RPMI8226 (cell line): Measurements from ENCODE around the gene TAS2R9.
A peak's percentile ranks its signal among the peaks of the same experiment; 100 is the strongest.
"Not testable (repeated sequence)": the region's sequence is repeated elsewhere in the genome, so short reads cannot be mapped to it uniquely, and the experiment has no call there.

Experiments
- DNase-seq: peaks from one replicate; pipeline ENCODE4 v3.0.0-alpha.2; 2015

Gene TAS2R9

GRCh38 chr12:10810068-10810467 is at the start of gene TAS2R9:
TAS2R9 (minus strand) TSS chr12:10810168; CDS start chr12:10810075, 93 bp downstream.
- no peak for DNase-seq

GRCh38 chr12:10855807-10856206 is 45.8 kb upstream of the TAS2R9 start:
- DNase-seq = no peak

- no peak for DNase-seq
Measured at GRCh38 chr12:10853776-10854175, 43.8 kb upstream of the TAS2R9 start.

GRCh38 chr12:10851243-10851858 is 41.4 kb upstream of the TAS2R9 start:
- DNase-seq = no peak

- DNase-seq = no peak
Measured at GRCh38 chr12:10849425-10849878, 39.5 kb upstream of the TAS2R9 start, which contains the start of gene PRR4. PRR4 (minus strand) TSS chr12:10849475; CDS start chr12:10849437, 38 bp downstream.

- no peak for DNase-seq
Measured at GRCh38 chr12:10847744-10848143, 37.8 kb upstream of the TAS2R9 start.

- no peak for DNase-seq
Measured at GRCh38 chr12:10842862-10843261, 32.9 kb upstream of the TAS2R9 start.

GRCh38 chr12:10838461-10838860 is 28.5 kb upstream of the TAS2R9 start:
- DNase-seq = no peak

- DNase-seq = no peak
Measured at GRCh38 chr12:10829994-10830393, 20.0 kb upstream of the TAS2R9 start.

GRCh38 chr12:10826258-10826657 is 16.3 kb upstream of the TAS2R9 start, which contains the start of gene TAS2R10:
TAS2R10 (minus strand) TSS chr12:10826358; CDS start chr12:10826269, 89 bp downstream.
- DNase-seq = no peak

- no peak for DNase-seq
Measured at GRCh38 chr12:10824957-10825356, 15.0 kb upstream of the TAS2R9 start.

- no peak for DNase-seq
Measured at GRCh38 chr12:10811883-10812536, 2.0 kb upstream of the TAS2R9 start.

- no peak for DNase-seq
Measured at GRCh38 chr12:10807186-10807585, 2.8 kb downstream of the TAS2R9 start, which contains the start of gene TAS2R8. TAS2R8 (minus strand) TSS chr12:10807286; CDS start chr12:10806980, 306 bp downstream.

GRCh38 chr12:10802587-10802986 is 7.4 kb downstream of the TAS2R9 start, which contains the start of gene TAS2R7:
TAS2R7 (minus strand) TSS chr12:10802627; CDS start chr12:10802570, 57 bp downstream.
- no peak for DNase-seq

GRCh38 chr12:10801741-10802140 is 8.2 kb downstream of the TAS2R9 start:
- no peak for DNase-seq

GRCh38 chr12:10794222-10794621 is 15.7 kb downstream of the TAS2R9 start:
- DNase-seq = no peak

GRCh38 chr12:10791769-10792168 is 18.2 kb downstream of the TAS2R9 start:
- not testable (repeated sequence) for DNase-seq

GRCh38 chr12:10783252-10783651 is 26.7 kb downstream of the TAS2R9 start:
- no peak for DNase-seq

GRCh38 chr12:10779103-10779502 is 30.9 kb downstream of the TAS2R9 start:
- no peak for DNase-seq

GRCh38 chr12:10771132-10771733 is 38.7 kb downstream of the TAS2R9 start:
- DNase-seq = peak; percentile 8

GRCh38 chr12:10759657-10760056 is 50.3 kb downstream of the TAS2R9 start:
- no peak for DNase-seq
